TTC549 (cell line): ENCODE data around the gene DNAI2.

Experiments
- FAIRE-seq: peaks from 2 replicates; lab custom pipeline; 2012; peaks lifted over from hg19 to GRCh38; lab: Jason Lieb, UNC

DNAI2 gene

GRCh38 chr17:74342224-74342623 lies 68.2 kb downstream of the DNAI2 start:
- FAIRE-seq: no peak

- FAIRE-seq: no peak
These were observed 69.1 kb downstream of the DNAI2 start for GRCh38 chr17:74343121-74343520.

DNA sequence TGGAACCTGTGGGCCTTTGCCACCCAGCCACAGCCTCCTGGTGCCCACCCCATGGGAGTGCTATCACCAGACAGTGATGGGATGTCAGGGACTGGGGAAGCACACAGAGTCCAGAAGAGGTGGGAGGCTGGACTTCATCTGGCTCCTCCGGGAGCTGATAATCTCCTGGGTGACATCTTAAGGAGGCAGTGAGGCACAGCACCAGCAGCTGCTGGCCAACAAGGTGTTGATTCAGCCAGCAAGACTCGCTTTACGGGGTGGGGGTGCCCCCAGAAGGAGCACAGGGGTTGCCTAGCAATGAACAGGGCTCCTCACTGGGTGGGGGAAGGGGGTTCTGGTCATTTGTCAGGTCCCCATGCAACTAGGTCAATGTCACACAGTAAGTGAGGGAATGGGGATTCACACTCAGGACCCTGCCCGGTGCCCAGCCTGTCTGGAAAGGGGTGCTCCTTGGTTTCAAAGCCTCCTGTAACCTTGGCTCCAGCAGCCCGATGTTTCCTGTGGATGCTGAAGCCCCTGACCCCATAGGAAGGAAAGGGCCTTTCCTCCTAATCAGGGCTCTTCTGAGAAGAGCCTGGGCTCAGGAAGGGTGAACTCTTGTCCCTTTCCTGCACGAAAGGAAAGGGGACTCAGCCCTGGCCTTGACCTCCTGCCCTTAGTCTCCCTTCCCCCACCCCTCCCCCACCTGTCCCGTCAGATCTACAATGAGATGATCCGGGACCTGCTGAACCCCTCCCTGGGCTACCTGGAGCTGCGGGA lies 69.7 kb downstream of the DNAI2 start:
- no peak for FAIRE-seq

DNA sequence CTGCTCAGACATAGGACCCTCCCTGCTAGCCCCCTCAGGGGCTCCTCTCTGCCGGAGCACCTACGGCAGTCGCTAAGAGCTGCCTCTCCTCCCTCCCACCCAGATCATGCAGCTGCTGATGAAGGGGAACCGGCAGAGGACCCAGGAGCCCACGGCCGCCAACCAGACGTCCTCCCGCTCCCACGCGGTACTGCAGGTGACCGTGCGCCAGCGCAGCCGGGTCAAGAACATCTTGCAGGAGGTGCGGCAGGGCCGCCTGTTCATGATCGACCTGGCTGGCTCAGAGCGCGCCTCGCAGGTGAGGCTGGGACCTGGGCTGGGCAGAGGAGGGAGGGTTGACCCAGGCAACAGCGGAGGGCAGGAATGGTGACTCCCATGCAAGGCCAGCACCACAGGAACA lies 70.6 kb downstream of the DNAI2 start:
- no peak for FAIRE-seq

- FAIRE-seq: no peak
These were observed 71.6 kb downstream of the DNAI2 start for GRCh38 chr17:74345433-74346241.

GRCh38 chr17:74347646-74348045 lies 73.6 kb downstream of the DNAI2 start:
- FAIRE-seq: no peak

GRCh38 chr17:74349120-74349519 lies 75.1 kb downstream of the DNAI2 start:
- FAIRE-seq: no peak

DNA sequence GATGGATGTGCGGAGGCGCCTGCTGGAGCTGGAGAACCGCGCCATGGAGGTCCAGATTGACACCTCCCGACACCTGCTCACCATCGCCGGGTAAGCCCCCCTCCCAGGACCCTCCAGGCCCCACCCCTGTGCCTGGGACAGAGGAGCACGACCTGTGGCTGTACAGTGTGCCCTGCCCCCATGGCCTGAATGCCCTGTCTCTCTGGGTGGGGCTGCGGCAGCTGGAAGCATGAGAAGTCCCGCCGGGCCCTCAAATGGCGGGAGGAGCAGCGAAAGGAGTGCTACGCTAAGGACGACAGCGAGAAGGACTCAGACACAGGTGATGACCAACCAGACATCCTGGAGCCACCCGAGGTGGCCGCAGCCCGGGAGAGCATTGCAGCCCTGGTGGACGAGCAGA lies 76.5 kb downstream of the DNAI2 start:
- no peak for FAIRE-seq

DNA sequence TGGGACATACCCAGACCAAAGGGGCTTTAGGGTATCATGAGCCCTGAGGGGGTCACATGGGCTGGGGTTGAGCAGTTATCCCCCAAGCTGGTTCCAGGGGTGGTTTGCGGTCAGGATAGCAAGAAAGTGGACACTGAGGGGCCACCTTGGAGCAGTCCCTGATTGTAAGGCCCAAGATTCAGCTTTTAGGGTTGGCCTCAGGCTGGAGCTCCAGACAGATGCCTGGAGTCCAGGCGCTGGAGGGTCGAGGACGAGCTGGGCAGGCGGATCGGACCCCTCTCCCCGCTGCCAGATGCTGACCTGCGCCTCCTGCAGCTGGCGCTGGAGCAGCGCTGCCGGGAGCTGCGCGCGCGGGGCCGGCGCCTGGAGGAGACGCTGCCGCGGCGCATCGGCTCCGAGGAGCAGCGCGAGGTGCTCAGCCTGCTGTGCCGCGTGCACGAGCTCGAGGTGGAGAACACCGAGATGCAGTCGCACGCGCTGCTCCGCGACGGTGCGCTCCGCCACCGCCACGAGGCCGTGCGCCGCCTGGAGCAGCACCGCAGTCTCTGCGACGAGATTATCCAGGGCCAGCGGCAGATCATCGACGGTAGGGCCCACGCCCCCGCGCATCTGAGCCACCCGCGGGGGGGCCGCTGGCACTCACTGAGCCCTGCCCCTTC lies 77.6 kb downstream of the DNAI2 start:
- no peak for FAIRE-seq

DNA sequence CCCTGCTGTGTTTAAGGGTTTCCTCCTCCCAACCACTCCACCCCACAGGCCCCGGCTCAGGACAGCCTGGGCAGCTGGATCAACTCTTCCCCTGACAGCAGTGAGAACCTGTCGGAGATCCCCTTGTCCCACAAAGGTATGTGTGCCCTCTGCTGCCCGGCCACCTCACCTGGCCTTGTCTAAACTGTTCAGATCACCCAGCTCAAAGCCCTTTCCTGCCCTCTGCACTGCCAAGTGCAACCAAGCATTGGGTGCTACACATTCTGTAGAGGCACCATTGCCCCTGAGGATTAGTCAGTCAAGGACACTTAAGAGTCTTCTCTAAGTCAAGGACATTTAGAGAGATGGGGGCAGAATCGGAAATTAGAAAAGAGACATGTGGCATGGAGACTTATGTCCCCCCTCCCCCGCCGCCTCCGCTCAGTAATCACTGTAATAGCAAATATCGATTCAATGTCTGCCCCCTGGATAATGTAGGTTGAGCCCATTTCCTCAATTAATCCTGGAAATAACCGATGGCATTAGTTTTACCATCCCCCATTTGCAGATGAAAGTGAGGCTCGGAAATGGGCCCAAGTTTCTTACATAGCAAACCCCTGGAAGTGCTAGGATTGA lies 79.5 kb downstream of the DNAI2 start:
- FAIRE-seq: no peak

DNA sequence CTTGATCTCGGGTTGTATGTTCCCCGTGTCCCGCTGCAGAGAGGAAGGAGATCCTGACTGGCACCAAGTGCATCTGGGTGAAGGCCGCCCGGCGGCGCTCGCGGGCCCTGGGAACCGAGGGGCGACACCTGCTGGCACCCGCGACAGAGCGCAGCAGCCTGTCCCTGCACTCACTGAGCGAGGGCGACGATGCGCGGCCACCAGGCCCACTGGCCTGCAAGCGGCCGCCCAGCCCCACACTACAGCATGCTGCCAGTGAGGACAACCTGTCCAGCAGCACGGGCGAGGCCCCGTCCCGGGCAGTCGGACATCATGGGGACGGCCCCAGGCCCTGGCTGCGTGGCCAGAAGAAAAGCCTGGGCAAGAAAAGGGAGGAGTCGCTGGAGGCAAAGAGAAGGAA lies 80.1 kb downstream of the DNAI2 start:
- FAIRE-seq: no peak

DNA sequence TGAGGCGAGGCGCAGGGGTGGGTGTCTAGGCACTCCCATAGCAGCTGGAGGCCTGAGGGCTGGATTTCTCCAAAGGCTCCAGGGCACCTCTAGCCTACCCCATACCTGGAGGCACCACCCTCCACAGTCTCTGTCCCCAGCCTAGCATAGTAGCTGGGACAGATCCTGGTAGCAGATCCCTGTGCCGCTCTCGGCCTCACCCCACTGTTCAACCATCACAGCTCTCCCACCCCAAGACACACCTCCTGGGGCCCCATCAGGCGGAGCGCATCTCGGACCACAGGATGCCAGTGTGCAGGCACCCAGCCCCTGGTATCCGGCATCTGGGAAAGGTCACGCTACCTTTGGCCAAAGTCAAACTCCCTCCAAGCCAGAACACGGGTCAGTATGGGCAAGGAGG lies 80.5 kb downstream of the DNAI2 start:
- no peak for FAIRE-seq

DNA sequence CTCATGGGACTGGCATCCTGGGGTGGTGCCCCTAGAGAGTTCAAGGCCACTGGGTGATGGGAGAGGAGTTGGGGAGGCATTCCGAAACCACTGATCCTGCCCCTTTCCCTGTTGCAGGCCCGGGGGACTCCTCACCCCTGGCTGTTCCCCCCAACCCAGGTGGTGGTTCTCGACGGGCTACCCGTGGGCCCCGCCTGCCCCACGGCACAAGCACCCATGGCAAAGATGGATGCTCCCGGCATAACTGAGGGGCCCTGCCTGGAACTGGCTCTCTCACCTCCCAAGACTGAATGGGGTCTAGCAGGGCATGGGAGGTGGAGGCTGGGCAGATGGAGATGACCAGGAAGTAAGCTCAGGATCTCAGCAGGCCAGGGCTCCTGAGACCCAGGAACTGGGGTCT lies 81.0 kb downstream of the DNAI2 start:
- FAIRE-seq: no peak

- FAIRE-seq: no peak
These were observed 82.8 kb downstream of the DNAI2 start for GRCh38 chr17:74356646-74357465.

GRCh38 chr17:74357466-74357809 lies 83.4 kb downstream of the DNAI2 start:
- no peak for FAIRE-seq

GRCh38 chr17:74358697-74359096 lies 84.7 kb downstream of the DNAI2 start:
- FAIRE-seq: no peak

DNA sequence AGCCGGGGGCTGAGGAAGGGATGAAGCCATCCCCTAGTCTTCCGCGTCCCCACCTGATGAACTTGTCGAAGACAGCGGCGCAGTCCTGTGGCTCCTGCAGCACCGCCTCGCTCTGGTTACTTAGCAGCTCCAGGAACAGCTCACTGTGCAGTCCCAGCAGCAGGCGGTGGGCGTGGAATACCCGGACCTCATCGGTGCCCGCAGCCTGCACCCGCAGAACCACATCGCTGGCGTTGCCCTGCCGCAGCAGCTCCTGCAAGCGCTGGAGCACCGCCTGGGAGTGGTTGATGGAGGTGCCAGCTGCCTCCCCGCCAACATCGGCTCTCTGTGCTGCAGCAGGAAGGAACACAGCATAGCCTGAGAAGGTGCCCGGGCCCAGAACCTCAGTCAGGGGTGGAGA lies 85.9 kb downstream of the DNAI2 start:
- FAIRE-seq: no peak

DNA sequence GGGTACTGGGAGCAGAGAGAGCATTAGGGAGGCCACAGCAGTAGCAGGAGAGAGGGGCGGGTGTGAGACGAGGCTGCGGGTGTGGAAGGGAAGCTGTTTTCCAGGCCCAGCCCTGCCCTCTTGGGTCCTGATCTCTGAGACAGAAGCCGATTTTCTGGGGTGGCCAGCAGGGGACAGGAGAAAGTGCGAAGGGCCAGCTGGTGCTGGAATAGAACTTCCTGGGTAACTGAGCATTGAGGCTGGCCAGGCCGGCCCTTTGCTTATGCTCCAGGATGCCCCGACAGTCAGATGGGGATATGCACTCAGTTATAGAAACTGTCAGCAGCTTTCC lies 86.8 kb downstream of the DNAI2 start:
- FAIRE-seq: no peak

DNA sequence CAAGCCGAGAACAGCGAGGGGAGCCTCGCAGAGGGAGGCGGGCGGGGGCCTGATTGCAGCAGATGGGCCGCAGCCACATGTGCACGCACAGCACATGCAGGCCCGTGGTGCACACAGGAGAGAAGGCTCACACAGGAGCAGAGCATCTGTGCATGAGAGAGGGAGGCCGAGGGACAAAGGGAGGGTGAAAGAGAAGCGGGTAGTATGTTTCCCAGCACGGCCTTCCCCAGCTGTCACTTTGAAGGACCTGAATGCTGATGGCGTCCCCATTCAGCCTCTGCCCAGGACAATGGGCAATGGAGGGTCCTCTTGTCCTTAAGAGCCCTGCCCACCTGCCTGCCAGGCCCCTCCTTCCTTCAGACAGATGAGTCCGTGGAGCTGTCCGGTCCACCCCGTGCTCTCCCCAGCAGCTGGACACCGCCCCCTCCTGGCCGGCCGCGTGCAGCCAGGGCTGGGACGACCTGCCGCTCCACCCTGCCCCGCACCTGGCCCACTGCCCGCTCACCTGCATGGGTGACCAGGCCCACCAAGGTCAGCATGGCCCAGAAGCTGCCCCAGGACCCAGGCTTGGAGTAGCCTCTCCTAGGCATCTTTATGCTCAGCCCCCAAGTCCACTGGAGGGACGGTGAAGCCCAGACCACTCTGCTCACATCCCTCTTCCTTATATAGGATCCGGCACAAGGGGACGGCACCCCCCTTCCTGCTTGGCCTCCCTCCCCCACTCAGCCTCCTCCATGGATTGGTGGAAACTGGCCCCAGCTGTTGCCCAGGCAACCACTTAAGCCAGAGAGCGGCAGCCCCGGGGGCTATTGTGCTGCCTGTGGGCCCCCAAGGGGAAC lies 87.4 kb downstream of the DNAI2 start, which contains the start of gene BTBD17:
BTBD17 (minus strand) TSS at position 639 of the 839 bp plus-strand sequence; CDS start at position 590, 49 bp downstream.
- FAIRE-seq: no peak

DNA sequence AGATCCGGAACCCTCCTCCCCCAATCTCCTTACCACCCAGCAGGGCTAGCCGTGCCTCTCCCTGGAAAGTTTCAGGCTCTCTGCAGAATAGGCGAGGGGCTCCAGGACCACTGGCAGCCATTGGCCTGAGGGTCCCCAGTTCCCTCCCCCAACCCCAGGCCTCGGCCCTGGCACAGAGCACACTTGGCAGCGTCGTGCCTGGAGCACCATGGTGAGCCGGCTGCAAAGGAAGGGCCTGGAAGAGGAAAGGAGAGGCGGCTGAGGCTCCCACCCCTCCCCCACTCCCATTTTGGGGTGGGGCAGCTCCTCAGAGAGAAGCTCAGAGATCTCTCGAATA lies 88.0 kb downstream of the DNAI2 start:
- no peak for FAIRE-seq

DNA sequence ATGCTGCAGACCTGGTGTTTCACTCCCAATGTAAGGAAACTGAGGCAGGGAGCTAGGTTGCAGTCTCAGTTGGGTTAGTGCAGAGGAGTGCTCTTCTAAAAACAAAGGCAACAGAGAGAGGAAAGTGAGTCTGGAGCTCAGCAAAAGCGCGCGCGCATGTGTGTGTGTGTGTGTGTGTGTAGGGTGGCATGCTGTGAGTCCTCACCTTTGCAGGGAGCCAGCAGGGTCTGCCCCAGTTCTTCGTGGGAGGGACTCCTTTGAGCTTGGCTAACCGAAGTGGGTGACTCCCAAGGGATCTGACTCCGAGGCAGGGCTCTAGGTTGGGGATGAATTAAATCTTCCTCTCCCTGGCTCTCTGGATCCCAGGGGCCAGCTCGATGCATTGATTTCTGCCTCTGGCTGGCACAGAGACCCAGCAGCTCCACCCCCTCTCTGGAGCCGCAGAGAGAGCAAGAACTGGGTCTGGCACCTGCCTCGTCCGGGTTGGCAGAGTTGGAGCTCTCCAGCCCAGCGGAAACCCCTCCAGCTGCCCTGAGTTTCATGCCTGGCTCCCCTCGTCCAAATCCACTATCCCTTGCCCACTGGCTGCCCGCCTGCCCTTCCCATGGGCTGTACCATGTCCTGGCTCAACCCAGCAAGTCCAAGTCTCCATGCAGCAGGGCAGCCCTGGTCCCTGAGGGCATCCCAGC lies 88.9 kb downstream of the DNAI2 start:
- no peak for FAIRE-seq
